ENCODE results near the gene ELF4.

Gene ELF4

DNA sequence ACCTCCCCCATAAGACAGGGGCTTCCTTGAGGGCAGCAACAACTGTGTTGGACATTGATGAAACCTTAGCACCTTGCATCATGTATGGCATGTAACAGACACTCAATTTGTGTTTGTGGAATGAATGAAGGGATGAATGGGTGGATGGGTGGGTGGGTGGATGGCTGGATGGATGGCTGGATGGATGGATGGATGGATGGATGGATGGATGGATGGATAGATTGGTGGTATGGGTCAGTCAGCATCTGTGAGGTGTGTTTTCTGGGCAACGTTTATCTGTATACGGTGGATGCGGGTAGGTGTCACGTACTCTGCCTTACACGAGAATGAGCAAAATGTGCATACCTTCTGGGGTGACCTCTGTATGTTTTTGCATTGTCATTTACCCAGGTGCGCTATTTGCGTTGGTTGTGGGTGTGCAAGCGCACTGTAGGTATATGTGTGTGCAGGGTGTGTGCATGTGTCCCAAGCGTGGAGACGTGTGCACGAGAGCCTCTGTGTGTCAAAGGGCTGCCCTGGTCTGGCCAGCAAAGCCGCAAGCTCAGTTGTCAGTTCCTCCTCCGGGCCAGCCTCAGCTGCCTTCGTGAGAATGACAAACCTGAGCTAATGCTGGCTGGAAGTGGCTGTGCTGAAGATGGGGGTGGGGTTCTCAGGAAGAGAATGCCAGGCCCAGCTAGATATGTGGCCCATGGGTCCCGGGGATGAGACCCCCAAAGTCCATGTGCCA, 26.5 kb downstream of the ELF4 start:
- DNase-seq (ENCODE audit: low spot score) = no peak

DNA sequence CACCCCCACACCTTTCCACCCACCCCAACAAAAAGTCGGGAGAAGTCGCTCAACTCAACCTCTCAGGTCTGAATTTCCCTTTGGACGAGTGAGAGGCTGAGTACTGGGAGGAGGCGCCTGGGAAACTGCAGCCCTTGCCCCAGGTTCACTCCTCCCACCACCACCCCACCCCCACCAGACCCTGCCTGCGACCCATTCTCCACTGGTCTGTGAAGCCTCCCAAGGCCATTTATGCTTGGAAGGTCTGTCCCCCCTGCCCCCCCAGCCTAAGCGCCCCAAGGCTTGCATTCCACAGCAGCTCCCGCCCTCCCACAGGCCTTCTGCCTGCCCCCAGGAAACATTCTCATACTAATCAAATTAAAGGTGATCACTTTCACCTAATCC, 27.2 kb downstream of the ELF4 start:
- DNase-seq (ENCODE audit: low spot score) = no peak

DNA sequence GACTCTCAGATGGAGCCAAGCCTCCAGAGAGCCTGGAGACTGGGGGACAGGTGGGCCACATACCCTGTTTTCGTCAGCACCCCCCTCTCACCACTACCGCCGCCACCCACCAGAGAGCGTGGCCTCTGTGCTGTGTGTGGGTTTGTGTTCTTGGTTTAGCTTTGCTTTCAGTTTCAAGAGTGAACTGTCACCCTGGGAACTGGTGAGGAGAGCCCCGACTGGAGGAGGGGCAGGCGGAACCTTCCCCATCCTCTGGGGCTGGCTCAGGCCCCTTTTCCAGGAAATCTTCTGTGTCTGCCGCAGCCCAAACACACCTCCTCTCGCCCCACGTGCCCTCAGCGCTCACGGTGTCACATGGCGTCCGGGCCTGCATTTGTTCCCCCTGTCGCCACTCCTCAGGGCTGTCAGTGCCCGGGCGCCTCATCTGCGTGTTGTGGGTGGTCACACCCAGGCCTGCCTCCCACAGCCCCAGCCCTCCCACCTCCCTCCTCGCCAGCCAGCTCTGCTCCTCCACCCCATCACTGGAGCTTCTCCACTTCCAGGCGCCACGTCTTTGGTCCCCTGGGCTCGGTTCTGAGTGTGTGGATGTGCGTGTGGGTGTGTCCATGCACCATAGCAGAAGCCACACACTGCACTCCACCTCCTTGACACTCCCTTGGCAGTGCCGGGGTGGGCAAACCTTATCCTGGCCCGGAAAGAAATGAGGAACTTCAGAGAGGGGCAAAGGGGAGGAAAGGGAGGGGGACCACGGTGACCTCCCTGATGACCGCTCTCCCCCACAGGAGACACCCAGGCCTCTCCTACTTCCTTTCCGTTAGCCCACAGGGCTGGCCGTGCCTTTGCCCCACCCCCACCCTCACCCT, 27.8 kb downstream of the ELF4 start:
- DNase-seq (ENCODE audit: low spot score) = peak; percentile 31

DNA sequence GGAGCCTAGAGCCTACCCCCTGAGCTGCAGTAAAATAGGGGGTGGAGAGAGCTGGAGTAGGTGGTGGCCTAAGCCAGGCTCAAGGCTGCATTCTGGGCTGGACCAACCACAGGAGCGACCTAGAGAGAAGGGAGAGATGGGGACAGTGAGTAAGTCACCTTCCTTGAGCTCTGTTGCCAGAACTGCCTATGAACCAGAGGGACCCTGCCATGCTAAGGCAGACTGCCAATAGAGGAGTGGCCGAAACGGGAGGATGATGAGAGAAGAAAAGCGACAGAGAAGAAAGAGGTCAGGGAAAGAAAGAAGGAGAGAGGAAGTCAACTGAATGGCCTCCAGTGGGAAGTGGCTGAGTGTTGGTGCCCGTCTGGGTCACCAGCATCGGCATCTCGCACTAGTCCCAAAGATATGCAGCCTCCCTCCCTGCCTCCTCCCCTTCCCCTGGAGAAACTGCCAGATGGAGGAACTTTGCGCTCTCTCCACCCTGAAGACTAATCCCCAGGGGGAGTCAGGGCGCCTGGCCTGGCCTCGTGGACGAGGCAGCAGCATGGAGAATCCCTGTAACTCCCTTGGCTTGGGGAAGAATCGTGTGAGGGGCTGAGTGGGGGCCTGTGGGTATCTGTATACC, 28.8 kb downstream of the ELF4 start:
- peak; percentile 33 for DNase-seq (ENCODE audit: low spot score)

DNA sequence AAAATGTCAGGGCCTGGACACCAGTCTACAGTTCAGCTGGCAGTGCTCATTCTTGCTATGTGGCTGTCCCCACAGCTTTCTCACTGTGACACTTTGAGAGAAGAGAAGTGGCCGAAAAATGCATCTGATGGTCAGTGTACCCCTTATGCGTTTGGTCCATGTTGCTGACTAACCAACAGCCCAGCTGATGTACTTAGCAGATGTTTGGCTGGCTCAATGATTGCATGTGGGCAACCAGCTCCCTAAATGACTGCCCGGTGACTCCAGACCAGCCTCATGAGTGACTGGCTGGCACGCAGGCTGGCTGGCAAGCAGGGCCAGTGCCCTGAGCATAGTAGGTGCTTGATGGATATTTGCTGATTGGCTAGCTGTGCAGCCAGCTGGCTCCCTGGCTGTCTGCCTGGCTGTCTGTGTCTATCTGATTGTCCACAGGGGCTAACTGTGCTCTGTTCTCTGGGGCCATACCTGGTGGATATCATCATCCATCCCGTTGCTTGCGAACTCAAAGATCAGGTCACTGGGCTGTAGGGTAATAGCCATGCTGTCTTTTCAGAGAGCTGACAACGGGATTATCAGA, 29.4 kb downstream of the ELF4 start:
- DNase-seq (ENCODE audit: low spot score) = no peak

DNA sequence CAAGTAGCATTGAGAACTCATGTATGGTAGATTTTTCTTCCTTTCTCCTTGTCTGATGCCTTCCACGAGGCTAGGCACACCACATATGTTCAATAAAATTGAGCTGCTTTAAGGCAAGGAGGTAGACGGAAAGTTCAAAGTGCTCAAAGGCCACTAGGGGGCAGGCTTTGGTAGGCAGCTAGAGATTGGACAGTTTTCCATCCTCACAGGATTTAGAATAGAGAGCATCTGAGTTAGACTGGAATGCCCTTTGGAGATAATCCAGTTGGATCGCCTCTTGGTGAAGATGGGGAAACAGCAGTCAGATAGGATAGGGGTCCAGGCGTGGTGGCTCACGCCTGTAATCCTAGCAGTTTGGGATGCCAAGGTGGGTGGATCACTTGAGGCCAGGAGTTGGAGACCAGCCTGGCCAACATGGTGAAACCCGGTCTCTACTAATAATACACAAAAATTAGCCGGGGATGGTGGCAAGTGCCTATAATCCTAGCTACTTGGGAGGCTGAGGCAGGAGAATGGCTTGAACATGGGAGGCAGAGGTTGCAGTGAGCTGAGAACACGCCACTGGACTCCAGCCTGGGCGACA, 30.4 kb downstream of the ELF4 start:
- peak; percentile 80 for DNase-seq (ENCODE audit: low spot score)

DNA sequence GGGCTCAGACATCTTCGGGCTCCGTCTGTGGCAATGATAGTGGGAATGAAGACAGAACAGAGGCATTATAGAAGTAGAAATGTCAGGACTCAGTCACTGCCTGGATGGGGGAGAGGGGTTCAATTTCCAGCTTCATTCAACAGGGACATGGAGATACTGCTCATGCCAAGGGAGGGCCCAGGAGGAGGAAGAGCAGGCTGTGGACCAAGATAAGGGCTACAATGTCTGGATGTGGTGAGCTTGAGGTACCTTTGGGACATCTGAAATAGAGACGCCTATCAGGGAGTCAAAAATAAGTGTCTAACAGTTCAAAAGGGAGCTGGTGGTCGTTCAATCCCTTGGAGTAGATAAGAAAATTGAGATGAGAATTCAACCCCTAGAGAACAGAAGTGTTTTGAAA, 34.5 kb downstream of the ELF4 start:
- DNase-seq (ENCODE audit: low spot score) = no peak

DNA sequence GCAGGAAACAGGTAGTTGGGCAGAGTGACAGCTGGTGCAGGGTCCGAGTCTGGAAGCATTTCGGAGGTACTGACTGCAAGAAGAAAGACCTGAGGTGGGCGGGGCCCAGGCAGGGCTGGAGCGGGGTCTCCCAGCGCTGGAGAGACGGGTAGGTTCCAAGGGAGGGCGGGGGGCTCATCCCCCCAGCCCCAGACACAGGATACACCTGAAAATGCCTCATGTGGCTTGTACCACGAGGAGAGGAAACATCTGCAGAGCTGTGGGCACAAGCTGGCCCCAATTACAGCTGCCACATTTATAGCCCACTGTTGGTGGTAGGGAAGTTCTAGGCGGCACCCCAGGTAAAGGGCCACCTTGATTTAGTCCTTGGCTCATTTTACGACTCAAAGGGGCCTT, 38.0 kb downstream of the ELF4 start:
- no peak for DNase-seq (ENCODE audit: low spot score)

DNA sequence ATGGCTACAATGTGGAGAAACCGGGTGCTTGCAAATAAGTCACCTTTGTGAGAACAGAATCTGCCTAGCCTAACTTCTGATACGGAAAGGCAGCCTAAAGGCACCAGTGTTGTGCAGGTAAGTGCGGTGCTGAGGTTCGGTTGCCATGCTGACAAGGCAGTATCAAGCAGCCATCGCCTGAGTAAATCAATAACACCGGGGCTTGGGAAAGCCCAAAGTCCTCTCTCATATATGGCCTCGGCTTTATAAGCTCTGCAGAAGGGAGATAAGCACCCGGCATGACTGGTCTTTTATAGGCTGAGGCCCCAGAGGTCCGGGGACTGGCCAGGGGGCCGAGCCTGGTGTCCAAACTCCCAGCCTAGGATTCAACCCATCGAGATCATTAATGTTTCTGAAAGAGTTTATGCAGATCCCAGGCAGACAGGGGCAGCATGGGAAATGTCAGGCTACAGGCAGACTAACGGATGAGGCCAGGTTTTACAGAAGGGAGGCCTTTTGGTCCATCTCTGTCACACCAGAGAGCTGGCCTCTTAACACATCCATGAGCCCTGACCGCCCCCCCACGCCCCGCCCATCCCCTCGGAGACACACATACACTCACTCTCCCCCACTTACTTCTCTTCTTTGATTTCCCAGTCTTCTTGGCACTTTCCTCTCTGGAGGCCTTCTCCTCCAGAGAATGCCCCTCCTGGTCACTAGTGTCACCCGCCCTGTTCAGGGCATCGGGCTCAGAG, 38.5 kb downstream of the ELF4 start:
- no peak for DNase-seq (ENCODE audit: low spot score)

DNA sequence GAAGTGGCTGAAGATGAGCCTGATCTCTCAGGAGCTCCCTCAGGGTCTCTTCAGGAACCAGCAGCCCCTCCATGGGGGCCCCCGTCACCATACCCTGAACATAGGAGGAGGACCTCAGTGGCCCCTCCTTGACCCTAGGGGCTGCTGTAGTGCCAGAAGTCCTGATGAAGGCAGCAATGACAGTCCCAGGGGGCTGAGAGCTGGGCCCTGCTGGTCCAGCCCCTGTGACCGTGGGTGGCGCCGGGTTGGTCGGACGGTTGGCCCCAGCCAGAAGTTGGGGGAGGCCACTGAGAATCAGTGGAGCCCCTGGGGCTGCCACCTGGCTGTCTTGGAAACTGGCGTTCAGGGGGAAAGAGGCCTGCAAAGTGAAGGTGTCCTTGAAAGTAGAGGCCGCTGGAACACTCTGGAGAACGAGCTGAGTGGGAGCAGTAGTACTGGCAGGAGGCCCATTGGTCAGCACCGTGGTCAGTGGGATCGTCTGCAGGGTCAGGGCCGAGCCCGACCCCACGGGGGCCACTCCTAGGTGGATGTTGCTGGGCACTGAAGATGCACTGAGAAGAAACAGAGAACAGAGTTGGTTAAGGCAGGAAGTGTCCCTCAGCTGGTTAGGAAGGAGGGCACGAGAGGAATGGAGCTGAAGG, 43.2 kb downstream of the ELF4 start:
- no peak for DNase-seq (ENCODE audit: low spot score)

DNA sequence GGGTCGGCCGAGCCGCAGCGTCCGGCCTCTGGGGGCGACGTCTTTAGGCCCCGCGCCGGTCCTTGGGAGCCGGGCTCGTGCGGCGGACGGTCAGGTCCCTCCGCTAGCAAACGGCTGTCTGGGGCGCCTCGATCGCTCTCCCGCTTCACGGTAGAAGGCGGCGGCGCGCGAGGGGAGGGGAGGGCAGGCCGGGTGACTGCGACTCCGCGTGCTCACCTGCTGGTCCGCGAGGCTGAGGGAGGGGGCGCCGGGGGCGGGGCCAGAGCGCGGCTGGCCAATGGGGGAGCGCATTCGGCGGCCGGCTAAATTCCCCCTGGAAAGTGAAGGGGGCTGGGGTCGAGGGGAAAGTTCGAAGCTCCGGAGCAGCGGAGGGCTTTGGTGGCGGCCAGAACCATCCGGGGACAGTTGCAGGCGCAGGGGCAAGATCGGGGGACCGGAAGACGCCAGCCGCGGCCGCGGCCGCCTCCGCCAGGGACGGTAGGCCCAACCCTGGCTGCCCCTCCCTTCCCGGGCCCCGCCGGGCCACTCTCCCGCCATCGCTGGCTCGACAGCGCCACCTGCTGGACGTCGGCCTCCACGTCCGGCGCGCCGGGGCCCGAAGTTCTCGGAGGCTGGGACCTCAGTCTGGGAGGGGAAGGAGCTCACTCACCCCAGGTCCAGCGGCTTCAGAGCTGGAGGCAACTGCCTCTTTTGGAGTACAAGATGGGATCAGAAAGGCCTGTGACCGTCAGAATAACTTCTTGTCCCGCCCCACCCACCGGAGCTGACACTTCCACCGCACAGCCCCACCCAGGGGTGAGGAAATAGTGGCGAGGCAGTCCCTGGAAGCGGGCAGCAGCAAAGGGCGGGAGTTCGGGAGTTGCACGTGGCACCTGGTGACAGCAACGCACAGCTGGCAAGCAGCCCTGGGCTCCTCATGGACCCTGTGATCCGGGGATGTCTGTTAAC, 49.9 kb downstream of the ELF4 start:
- DNase-seq (ENCODE audit: low spot score) = peak; percentile 94

DNA sequence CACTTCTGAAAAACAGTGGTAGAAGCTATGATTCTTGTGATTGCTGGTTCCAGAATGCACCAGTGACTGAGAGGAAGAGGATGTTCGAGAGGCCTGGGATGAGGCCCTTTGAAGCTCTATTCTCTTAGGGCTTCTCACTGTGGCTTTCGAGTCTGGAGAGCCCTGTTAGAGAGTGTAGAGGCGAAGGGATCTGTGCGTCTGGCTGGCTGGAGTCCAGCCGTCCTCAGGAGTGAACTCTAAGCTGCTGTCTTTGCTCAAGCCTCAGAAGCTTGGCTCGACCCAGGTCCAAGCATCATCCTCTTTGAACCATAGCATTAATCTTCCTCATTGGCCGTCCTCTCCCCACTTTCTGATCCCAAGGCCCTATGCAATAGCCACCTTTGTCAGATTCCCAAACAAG, 51.6 kb downstream of the ELF4 start:
- no peak for DNase-seq (ENCODE audit: low spot score)

DNA sequence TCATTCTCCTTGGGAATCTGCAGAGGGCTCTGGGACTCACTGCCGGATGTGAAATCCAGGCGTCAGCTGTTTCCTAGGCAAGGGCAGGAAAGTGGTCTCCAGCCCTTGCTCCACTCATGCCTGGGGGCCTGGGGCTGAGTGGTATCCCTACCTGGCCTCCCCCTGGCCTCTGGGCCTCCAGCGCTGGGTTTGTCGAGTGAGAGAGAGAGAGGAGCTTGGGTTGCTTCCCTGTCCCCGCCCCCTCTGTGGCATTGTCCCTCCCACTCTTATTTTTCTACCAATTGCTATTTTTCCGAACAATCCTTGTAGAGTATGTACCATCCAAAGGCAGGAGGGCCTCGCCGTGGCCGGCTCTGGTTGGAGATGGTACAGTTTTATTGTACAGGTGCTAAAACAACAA, 53.1 kb downstream of the ELF4 start:
- no peak for DNase-seq (ENCODE audit: low spot score)

DNA sequence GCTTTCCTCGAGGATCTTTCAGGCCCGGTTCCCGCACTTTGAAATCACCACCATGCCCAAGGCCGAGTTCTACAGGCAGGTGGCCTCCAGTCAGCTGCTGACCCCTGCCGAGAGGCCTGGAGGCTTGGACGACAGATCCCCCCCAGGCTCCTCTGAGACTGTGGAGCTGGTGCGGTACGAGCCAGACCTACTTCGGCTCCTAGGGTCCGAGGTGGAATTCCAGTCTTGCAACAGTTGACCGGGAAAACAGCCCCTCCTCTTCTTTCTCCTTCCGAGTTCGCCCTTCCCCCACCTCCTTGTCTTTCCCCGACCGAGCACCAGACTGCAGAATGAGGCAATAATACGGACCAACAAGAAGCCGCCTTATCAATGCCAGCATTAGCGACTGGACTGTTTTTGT, 54.4 kb downstream of the ELF4 start:
- no peak for DNase-seq (ENCODE audit: low spot score)

DNA sequence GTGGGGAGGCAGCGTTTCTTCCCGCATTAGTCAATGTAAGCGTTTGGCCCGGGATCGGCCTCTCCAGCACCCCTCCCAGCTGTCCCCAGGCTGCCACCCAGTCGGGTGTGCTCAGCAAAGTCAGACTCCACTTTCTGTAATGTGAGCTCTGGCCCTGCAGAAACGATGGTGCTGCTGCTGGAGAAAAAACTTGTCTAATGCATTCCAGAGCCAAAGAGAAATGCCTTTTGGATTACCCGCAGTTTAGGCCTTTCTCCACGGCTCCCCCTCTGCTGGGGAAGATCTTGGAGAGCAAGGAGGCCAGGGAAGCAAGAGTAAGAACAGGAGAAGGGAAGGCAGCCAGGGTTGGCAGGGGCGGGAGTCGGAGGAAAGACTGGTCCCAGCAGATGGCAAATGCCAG, 55.2 kb downstream of the ELF4 start:
- DNase-seq (ENCODE audit: low spot score) = peak; percentile 74

DNA sequence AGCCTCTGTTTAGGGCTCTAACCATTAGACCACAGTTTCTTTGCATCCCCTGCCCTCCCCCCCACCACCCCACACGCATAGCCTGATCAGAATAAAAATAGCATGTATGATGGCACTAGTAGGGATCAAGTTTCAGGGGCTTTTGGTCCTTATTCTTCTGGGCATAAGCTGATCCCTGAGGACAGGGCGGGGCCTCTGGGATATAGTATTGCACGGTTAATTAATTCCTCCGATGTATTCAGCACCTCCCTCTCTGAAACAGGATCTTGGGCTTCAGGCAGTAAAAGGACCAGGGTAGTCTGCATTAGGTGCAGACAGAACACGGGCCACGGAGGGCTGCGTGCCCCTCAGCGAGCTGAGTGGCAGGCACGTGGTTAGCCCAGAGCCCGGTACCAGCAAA, 57.1 kb downstream of the ELF4 start:
- no peak for DNase-seq (ENCODE audit: low spot score)

DNA sequence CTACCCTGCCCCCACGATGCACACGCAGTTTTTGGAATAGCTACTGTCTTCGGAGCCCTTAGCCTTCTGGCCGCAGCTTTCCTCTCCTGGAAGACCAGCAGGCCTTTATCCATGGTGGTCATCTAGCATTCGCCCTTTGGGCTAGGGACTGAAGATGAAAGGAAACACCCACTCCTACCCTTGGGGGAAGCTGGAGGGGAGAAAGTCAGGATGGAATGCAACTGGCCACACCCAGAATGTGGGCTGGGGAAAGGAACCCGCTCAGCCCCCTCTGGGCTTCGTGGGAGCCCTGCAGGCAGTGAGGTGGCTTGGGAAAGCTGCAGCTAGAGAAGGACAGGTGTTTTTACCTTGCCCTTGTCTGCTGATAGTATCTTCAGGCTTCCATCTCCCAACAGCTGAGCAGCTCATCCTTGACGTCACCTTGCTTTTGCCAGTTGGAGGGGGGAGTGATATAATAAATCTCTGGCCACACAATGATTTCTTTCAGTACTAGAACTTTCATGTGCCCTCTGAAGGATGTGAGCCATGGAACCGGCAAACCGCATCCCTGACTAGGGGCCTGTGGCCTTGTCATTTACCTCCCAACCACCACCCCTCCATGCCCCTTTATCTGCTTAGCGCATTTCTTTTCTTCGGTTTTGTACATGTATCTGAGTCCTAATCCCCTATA, 59.0 kb downstream of the ELF4 start:
- no peak for DNase-seq (ENCODE audit: low spot score)

DNA sequence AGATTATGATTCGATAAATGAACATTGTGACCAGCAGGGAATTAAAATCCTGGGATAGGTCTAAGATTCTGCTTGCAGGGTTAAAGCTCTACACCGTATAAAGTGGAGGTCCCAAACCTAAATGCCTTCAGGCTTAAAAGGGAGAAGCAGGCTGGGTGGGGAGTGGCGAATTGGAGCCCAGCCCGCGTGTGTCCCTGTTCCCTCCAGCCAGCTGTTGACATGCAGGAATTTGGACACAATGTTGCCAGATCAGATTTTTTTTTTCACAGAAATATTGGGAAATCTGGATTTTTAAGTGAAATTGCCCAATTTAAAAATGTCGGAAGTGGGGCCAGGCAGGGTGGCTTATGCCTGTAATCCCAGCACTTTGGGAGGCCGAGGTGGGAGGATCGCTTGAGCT, 60.5 kb downstream of the ELF4 start:
- DNase-seq (ENCODE audit: low spot score) = peak; percentile 21

DNA sequence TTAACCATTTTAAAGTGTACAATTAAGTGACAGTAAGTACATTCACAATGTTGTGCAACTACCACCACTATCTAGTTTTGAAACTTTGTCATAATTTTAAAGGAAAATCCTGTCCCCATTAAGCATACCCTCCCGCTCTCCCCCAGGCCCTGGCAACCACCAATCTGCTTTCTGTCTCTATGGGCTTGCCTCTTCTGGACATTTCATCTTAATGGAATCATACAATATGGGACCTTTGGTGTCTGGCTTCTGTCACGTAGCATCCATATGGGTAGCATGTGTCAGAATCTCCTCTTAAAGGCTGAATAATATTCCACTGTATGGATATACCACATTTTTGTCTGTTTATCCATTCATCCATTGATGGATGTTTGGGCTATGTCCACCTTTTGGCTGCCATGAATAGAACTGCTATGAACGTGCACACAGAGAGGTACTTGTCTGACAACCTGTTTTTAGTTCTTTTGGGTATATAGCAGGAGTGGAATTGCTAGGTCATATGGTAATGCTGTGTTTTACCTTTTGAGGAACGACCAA, 61.5 kb downstream of the ELF4 start:
- no peak for DNase-seq (ENCODE audit: low spot score)
